G401.6 (cell line): ENCODE results near the gene FRMD8.
A peak's percentile ranks its signal among the peaks of the same experiment; 100 is the strongest.

Experiments
- FAIRE-seq: peaks from 2 replicates; lab custom pipeline; 2012; peaks lifted over from hg19 to GRCh38; lab: Jason Lieb, UNC

FRMD8 gene

DNA sequence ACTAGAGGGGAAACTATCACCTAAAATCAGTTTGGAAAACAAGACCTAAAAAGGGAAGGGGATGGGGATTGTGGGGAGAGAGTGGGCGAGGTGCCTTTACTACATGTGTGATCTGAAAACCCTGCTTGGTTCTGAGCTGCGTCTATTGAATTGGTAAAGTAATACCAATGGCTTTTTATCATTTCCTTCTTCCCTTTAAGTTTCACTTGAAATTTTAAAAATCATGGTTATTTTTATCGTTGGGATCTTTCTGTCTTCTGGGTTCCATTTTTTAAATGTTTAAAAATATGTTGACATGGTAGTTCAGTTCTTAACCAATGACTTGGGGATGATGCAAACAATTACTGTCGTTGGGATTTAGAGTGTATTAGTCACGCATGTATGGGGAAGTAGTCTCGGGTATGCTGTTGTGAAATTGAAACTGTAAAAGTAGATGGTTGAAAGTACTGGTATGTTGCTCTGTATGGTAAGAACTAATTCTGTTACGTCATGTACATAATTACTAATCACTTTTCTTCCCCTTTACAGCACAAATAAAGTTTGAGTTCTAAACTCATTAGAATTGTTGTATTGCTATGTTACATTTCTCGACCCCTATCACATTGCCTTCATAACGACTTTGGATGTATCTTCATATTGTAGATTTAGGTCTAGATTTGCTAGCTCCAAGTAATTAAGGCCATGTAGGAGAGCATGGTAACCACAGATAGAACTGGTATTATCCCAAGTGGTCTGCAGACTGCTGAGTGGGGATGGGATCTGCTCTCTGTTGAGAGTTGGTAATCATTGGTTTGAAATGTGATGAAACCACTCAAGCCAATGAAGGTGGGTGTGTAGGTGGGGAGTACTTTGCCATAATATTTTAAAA is 39.8 kb downstream of the FRMD8 start:
- no peak for FAIRE-seq

DNA sequence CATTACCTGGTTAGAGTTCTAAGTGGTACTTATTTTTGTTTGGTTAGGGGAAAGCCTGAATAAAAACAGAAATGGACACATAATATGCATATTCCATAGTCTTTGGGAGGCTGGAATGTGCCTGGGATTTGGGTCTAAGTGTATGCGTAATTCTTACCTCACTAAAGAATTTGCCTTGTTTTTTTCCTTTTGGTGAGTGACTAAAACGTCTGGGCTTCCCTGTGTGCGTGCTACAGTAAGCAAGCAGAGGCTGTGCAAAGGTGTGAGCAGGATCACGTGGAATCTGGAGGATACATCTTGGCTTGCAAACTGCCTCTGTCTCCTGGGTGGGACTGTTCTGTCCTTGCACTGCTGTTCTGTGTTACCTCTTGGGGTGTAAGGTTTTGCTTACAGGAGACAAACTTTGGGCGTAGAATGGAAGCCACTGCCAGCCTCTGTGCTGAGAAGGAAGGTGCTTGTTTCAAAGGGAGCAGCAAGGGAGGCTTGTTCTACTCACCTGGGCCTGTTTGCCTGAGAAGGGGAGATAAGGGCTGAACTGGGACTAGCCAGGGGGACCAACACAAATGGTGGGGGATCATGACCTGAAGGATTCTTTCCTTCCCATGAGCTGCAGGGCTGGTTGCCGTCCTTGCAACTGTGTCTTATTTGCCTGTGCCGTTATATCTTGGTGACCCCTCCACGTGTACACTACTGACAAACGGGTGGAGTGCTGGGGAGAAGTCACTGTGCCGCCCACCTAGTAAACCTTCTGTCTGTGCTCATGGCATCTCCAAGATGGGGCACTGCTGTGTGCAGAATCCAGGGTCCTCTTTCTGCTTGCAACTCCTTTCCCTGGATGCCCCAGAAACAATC is 40.6 kb downstream of the FRMD8 start:
- no peak for FAIRE-seq

DNA sequence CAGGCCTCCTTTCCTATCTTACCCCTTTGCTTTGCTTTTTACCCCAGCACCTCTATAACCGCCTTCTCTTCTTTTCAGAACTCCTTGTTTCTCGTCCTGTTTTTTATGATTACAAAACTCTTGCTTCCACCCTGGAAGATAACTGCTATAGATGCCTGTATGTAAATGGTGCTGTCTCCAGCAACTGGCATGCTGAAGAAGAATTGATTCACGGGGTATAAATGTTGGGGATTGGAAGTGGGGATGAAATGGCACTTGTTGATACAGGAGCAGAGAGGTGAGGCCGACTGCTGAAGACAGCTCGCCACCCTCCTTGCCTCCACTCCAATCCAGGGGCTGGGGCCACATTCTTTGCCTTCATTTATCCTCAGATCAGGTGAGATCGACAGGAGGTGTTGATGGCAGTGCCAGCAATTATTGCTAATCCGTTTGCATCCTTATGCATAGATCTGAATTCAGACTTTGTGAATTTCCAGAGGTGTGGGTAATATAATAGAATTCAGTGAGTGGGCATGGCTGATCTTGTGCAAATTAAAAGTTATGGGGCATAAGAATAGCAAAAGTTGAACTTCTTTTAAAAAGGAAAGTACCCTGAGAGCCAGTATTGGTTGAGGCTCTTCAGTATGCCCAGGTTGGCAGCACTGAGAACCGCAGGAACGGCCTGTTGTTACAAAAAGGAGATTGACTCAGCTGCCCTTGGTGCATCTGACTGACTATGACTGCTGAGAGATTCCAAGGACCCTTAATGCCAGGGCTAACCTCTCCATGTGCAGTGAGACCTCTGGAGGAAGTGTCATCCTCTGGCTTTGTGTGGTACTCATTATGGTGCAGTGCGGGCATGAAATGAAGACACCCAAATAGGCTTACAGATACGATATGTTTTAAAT is 41.5 kb downstream of the FRMD8 start:
- no peak for FAIRE-seq

DNA sequence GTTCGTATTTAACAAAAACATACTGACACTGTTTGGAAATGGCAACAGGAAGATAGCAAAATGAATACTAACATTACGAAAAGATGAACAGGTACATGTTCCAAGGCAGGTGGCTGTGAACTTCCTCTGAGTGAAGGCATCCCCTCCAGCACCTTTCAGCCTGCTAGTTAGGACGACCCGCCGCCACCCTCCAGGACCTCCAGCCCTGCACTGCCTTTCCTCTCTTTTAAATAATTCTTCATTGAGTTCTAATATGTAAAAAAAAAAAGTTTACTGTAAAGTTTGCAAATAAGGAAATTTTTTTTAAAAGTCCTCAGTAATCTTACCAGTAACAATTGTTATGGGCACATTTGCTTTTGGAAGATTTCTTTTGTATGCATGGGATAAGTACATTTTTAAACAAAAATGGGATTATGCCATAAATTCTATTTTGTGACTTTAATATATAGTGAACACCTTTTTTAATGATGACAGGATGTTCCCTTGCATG is 42.2 kb downstream of the FRMD8 start:
- FAIRE-seq, result no peak

DNA sequence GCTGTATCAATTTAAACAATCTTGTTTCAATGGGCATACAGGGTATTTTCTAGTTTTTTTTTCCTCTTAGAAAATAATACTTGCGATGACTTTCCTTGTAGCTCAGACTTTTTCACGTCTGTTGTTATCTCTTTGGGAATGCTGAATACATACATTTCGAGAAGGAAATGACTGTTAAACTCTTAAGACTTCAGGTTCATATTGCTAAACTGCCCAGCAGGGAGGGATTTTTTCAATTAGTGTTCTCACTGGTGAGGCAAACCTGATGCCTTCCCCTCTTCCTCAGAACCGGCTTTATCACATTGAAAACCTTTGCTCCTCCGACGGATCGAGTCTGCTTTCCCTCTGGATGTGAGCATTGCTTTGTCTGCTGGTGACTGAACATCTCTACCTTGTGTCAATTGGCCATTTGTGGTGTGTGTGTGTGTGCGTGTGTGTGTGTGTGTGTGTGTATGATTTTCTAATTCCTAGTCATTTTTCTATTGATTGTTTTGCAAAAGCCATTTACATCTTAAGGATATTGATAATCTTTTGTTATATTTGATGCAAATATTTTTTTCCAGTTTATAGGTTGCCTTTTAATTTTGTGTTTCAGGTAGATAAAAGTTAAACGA is 42.7 kb downstream of the FRMD8 start:
- FAIRE-seq, result peak; percentile 93

DNA sequence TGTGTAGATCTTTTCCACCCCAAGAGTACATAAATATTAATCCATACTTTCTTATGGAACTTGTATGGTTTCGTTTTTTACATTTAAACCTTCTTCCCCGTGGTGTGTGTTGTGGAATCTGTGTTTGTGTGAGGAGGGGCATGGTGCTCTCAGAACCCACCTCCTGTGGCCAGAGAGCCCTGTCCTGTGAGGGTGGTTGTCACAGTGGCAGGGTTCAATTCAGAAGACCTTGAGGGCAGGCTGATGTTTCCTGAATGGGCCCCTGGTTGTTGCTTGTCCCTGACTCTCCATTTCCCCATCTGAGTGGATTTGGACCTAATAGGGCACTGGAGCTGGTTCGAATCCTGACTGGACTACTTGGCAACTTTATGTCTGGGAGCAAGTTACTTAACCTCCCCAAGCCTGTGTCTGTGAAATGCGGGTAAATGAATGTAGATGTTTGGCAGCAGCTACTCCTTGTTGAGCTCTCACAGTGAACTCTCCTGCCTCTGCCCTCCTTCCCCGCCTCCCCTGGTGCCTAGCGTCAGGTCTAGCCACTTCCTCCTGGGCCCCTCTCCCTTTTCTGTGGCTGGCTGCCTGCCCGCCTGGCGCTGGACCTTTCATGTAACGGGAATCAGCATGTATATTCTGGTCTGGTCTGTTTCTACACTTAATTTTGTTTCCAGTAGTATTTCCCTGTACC is 43.4 kb downstream of the FRMD8 start:
- peak; percentile 73 for FAIRE-seq

DNA sequence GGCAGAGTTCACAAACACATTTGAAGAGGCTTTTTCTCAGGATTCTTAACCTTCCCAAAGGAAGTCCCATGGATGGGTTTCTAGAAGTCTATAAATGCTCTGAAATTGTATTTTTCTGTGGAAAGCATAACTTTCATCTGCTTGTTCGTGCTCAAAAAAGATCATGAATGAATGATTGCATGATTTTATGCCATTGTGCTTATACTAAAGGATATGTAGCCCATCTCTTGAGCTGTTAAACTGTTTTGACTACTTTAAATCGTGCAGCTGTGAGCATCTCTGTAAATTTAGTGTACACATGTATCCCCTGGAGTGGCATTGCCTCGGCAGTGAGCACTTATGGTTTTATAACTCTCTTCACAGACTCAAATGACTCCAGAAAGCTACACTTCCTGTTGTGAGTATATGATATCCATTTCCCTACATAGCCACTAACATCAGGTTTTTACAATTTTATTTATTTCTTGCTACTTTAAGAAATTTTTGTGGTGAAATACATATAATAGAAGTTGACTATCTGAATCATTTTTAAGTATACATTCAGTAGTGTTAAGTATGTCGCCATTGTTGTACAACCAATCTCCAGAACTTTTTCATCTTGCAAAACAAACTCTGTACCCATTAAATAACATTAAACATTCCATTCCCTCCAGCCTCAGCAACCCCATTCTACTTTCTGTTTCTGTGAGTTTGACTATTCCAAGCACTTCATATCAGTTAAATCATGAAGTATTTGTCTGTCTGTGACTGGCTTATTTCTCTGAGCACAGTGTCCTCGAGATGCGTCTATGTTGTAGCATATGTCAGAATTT is 44.2 kb downstream of the FRMD8 start:
- peak; percentile 65 for FAIRE-seq

DNA sequence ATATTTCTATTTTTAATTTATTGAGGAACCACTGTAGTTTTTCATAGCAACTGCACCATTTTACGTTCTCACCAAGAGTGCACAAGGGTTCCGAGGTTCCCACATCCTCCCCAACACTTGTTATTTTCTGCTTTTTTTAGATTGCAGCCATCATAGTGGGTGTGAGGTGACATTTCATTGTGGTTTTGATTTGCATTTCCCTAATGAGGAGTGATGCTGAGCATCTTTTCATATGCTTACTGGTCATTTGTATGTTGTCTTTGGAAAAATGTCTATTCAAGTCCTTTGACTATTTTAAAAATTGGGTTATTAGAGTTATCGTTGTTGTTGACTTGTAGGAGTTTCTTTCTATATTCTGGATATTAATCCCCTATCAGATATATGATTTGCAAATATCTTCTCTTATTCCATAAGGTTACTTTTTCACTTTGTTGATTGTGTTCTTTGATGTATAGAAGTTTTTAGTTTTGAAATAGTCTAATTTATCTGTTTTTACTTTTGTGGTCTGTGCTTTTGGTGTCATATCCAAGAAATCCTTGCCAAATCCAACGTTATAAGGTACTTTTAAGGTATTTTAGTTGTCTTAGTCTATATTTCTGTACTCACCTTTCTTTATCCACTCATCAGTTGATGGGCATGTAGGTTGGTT is 45.1 kb downstream of the FRMD8 start:
- FAIRE-seq, result no peak

DNA sequence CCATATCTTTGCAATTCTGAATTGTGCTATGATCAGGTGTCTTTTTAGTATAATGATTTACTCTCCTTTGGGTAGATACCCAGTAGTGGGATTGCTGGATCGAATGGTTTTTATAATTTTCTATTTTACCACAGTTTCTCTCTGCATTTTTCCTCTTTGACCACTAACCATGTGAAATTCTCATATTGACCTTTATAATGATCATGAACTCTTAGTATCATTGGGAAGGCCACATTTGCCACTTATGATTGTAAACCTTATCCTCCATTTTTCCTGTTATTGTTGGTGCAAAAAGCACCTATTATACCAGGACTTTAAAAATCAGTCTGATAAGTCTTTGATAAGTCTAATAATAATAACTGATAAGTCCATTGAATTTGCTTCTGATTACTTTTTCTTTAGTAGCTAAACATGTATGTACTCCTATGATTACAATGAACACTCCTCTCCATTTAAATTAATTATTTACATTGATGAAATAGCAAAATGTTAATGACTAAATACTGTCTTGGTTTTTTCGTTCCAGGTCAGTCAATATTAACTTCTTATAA is 45.7 kb downstream of the FRMD8 start:
- peak; percentile 11 for FAIRE-seq

DNA sequence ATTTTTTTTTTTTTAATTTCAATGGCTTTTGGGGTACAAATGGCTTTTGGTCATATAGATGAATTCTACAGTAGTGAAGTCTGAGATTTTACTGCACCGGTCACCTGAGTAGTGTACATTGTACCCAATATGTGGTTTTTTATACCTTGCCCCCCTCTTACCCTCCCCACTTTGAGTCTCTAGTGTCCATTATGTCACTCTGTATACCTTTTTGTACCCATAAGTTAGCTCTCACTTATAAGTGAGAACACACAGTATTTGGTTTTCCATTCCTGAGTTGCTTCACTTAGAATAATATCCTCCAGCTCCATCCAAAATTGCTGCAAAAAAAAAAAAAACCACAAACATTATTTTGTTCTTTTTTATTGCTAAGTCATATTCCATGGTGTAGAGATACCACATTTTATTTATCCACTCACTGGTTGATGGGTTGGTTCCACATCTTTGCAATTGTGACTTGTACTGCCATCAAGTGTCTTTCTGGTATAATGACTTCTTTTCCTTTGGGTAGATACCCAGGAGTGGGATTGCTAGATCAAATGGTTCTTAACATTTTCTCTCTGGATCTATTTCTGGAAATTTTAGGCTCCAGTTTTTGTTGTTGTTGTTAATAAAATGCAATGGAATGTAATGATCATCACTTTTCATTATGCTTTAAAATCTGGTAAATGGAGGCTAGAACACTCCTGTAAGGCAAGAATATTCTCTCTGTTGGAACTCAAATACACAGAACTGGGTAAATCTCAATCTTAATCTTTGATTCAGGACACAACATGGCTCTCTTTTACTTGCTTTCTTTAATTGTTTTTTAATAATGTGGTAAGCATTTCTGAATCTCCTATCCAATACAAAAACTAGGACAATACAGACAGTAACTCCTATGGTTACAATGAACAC is 46.5 kb downstream of the FRMD8 start:
- peak; percentile 90 for FAIRE-seq

DNA sequence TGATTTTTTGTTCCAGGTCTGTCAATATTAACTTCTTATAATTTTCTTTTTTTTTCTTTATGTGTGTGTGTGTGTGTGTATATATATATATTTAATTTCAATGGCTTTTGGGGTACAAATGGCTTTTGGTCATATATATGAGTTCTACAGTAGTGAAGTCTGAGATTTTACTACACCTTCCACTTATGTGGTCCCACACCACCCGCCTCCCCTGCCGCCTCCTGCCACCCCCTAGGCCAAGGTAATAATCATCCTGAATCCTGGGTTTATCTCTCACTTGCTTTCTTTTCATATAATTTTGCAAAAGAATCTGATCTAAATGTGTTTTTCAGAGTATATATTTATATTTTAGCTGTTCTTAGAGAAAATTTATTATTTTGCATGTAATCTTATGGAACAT is 47.2 kb downstream of the FRMD8 start:
- FAIRE-seq, result no peak

DNA sequence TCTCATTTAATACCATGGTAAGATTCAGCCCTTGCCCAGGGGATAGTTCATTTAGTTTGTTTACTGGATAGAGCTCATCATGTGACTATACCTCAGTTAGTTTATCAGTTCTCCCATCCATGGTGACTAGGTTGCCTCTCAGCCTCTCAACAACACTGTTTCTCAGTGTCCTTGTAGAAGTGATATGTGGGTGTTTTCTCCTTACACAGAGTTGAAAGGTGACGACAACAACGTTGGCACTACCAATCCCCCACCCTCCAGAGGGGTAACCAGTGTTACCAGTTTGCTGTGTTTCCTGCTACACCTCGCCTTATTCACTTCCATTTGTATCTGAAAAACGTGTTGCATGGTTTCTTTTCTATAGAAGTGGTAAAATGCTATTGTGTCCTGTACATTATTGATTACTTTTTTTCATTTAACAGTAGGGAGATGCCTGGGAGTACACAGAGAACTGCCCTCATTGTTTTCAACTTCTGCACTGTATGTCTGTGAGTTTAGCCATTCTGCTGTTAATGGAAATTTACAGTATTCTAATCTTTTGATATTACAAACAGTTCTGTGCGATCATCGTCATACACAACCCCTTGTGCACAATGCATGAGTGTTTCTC is 47.7 kb downstream of the FRMD8 start:
- FAIRE-seq, result no peak

DNA sequence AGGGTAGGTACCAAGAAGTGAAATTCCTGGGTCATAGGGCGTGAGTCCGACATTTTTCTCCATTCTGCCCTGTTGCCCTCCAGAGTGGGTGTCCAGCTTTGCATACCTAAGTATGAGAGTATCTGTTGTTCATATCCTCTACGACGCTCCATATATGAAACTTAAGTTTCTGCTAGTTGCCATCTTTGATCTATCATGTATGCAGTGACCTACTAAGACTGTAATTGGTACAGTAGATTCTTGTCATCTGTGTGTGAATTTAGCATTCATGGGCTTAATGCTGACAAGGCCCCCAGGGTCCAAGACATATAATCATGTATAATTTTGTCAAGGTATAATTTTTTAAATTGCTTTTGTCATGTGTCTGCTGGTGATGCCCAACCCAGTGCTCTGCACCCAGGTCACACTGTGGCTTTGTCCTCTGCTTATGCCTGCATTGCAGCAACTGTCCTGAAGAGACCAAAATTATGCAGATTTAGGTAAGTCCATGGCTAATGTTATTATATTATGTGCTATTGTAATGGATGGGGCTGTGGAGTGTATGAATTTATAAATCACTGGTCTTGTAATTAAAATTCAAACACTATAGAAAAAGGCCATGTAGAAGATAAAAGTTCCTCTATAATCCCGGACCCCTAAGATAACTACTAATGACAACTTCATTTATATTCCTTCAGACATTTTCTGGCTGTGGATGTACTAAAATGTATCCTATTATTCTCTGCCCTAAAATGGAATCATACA is 48.4 kb downstream of the FRMD8 start:
- FAIRE-seq, result no peak

DNA sequence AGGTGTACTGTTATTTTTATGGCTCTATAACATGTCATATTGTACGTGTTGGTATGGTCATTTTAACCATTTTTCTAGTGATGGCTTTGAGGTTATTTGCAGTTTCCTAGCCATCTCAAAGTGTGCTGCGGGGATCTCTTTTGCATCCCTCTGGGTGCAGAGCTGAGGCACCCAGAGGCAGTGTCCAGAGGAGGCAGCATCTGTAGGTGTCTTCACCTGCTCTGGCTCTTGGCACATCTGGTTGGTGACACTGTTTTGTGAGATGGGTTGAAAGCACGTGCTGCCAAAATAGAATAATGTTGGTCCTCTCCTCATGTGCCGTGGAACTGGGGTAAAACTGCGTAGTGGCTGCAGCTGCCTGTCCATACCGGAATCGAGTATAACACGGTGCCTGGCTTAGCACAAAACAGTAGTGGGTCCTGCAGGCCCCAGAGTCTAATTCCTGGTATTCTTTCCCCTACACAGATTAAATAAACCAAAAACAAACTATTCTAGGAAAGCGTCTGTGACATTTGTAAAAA is 49.0 kb downstream of the FRMD8 start:
- no peak for FAIRE-seq

DNA sequence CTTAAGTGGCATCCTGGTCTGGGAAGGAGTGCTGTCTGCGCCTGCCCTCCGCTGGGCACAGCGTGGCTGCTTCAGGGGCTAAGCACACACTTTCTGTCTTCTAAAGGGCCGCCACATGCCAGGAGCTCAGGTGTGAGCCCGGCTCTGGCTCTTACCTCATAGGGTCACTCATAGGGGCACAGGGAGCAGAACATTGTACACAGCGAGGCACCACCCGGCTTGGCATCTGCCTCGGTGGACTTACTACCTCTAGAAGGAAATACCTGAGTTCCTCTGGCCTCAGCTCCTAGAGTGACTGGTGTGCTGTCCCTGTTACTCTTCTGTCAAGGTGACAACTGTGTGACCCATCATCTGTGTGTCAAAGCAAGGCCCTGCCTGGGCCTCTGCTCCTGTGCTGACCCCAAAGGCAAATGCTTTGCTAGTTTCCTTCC is 49.6 kb downstream of the FRMD8 start:
- FAIRE-seq, result no peak

DNA sequence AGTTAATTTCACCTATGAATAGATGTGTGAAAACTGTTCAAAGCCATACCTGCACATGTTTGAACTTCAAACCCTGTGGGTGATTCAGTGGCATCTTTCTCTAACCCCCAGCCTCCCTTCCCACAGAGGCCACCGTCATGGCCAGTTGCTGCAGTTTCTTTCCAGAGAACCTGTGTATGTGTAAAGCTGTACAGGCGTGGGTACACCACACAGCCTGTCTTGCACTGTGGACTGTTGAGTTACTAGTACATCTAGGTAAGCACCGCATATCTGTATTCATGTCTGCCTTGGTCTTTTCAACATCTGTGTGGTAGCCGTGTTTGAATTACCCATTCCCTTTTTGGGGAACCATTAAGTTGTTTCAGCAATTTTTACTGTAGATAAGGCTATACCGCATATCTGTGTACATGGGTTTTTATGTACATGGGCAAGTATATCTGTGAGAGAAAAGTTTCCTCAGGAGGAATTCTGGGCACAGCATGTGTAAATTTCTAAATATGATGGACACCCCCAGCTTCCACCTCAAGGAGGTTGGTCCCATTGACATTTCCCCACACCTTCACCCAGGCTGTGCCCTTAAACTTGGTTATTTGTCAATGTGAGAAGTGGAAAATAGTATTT is 50.1 kb downstream of the FRMD8 start:
- FAIRE-seq, result no peak
